HG02981 (cell line): Measurements from ENCODE around the gene FRMPD3.

Source experiments
- ATAC-seq: cut with Tn5 transposase; IDR thresholded peaks from one replicate; pipeline ENCODE4 v1.9.1; 2021; ENCODE audit warnings: mild to moderate bottlenecking, moderate library complexity; ENCODE audit not compliant: unreplicated experiment

The FRMPD3 gene

GRCh38 chrX:107477406-107477805 lies 28.0 kb downstream of the FRMPD3 start:
- ATAC-seq, result no peak

GRCh38 chrX:107480272-107480671 lies 30.8 kb downstream of the FRMPD3 start:
- ATAC-seq, result no peak

- ATAC-seq, result no peak
Observed at GRCh38 chrX:107482046-107482445, 32.6 kb downstream of the FRMPD3 start.

- ATAC-seq, result no peak
Observed at GRCh38 chrX:107484002-107484726, 34.7 kb downstream of the FRMPD3 start.

GRCh38 chrX:107485013-107485412 lies 35.6 kb downstream of the FRMPD3 start:
- ATAC-seq, result no peak

GRCh38 chrX:107493141-107493540 lies 43.7 kb downstream of the FRMPD3 start:
- ATAC-seq, result no peak

- no peak for ATAC-seq
Observed at GRCh38 chrX:107496786-107497185, 47.3 kb downstream of the FRMPD3 start.
